GM12878 (cell line): ENCODE results near the gene DNAJC15. TPM values are rescaled to one million over a fixed set of nuclear protein-coding genes. Genes with fewer than 3 reads are reported as not detected.
A peak's percentile ranks its signal among the peaks of the same experiment; 100 is the strongest.

Experiments used
- ATAC-seq: fragments of 200-7000 bp; cut with Tn5 transposase; 3 replicates; pipeline ENCODE4 v1.9.1; 2020; ENCODE audit warnings: mild to moderate bottlenecking, moderate library complexity
- BruUV-seq: library from RNA; stranded (reverse); fragments of 400-500 nt; replicated peaks from 2 replicates; lab custom pipeline; 2021; lab: Mats Ljungman, UMichigan
- CTCF ChIA-PET: fragments of 300-600 bp; sonication (Branson Sonifier 250); formaldehyde crosslinking; extraction: SDS; loops from one replicate; lab custom pipeline; 2021; ENCODE audit warnings: inconsistent platforms; lab: Yijun Ruan, JAX
- POLR2A ChIA-PET: fragments of 350-600 bp; formaldehyde crosslinking; extraction: SDS; loops from one replicate; lab custom pipeline; 2021; ENCODE audit warnings: inconsistent platforms; lab: Charles Lee
- RAD21 ChIA-PET: fragments of 300-600 bp; sonication (Branson Sonifier 250); formaldehyde crosslinking; loops from one replicate; lab custom pipeline; 2023; ENCODE audit warnings: antibody characterized with exemption; ENCODE audit not compliant: unreplicated experiment; lab: Charles Lee
- SMC1A ChIA-PET: fragments of 300-600 bp; sonication (Branson Sonifier 250); formaldehyde crosslinking; loops from one replicate; lab custom pipeline; 2023; ENCODE audit not compliant: unreplicated experiment, uncharacterized antibody; lab: Charles Lee
- DNase-seq: peaks from one replicate; pipeline ENCODE4 v3.0.0-alpha.2; 2011; ENCODE audit warnings: low read depth, low spot score
- FAIRE-seq: peaks from 3 replicates; lab custom pipeline; 2011; peaks lifted over from hg19 to GRCh38; lab: Jason Lieb, UNC
- H2AFZ ChIP-seq: 2 replicates; pipeline ENCODE4 v1.6.0; 2011; ENCODE audit warnings: low read depth, low read length, control low read depth; ENCODE audit not compliant: control insufficient read depth
- H3K27ac ChIP-seq: 2 replicates; pipeline ENCODE4 v1.5.1; 2011; ENCODE audit warnings: control low read depth; ENCODE audit not compliant: control insufficient read depth, insufficient read depth
- H3K27me3 ChIP-seq, 2 experiments: replicated peaks in 1 of 2; 2 replicates each; pipeline versions ENCODE4 v1.6.0 to v1.6.1; 2011; ENCODE audit warnings: low read length in 1 of 2; ENCODE audit not compliant: control insufficient read depth in 2 of 2, insufficient read depth in 2 of 2
- H3K36me3 ChIP-seq, 2 experiments: 2 replicates each; pipeline ENCODE4 v1.5.1; 2011; ENCODE audit warnings: low read length in 1 of 2; ENCODE audit not compliant: control insufficient read depth in 2 of 2, insufficient read depth in 2 of 2
- H3K4me1 ChIP-seq: 2 replicates; pipeline ENCODE4 v1.6.1; 2011; ENCODE audit warnings: mild to moderate bottlenecking, low read length, moderate library complexity, mixed read lengths; ENCODE audit not compliant: control insufficient read depth, insufficient read depth
- H3K4me2 ChIP-seq: 2 replicates; pipeline ENCODE4 v1.6.0; 2011; ENCODE audit warnings: control low read depth; ENCODE audit not compliant: control insufficient read depth, insufficient read depth
- H3K4me3 ChIP-seq: fragments of 200-600 bp; sonication (generic); 2 replicates; pipeline ENCODE4 v1.5.1; 2016
- H3K79me2 ChIP-seq: 2 replicates; pipeline ENCODE4 v1.6.0; 2011; ENCODE audit warnings: low read length; ENCODE audit not compliant: control insufficient read depth, insufficient read depth
- H3K9ac ChIP-seq: 2 replicates; pipeline ENCODE4 v1.8.0; 2011; ENCODE audit warnings: low read length, control low read depth, mixed read lengths; ENCODE audit not compliant: control insufficient read depth, insufficient read depth
- H3K9me3 ChIP-seq: replicated peaks from 3 replicates; pipeline ENCODE4 v1.5.1; 2011; ENCODE audit warnings: mild to moderate bottlenecking, low read length; ENCODE audit not compliant: control insufficient read depth, insufficient read depth
- H4K20me1 ChIP-seq: 2 replicates; pipeline ENCODE4 v1.6.0; 2011; ENCODE audit not compliant: control insufficient read depth, insufficient read depth
- CEBPB ChIP-seq, 2 experiments: fragments of 150-350 bp in 1 of 2; IDR thresholded peaks; 2 replicates each; pipeline ENCODE4 v1.6.1; 2012 to 2014; ENCODE audit warnings: low read depth in 2 of 2, low read length in 2 of 2, borderline replicate concordance in 1 of 2, inconsistent platforms in 1 of 2
- MEF2B ChIP-seq: fragments of 450-650 bp; IDR thresholded peaks from 2 replicates; pipeline ENCODE4 v1.6.1; 2018; ENCODE audit warnings: mild to moderate bottlenecking, moderate library complexity; ENCODE audit not compliant: partially characterized antibody, poor library complexity, severe bottlenecking
- NFYB ChIP-seq: IDR thresholded peaks from 2 replicates; pipeline ENCODE4 v1.6.1; 2011; ENCODE audit warnings: low read depth, mild to moderate bottlenecking, low read length, improper control_type of control experiment, moderate library complexity; ENCODE audit not compliant: insufficient read depth
- PRDM15 ChIP-seq: fragments of 450-650 bp; formaldehyde crosslinking; IDR thresholded peaks from 2 replicates; pipeline ENCODE4 v1.4.0; 2020; ENCODE audit warnings: mild to moderate bottlenecking, moderate library complexity
- WGBS: methylation state at CpG from one replicate; pipeline ENCODE4 v1.1.6; 2016; ENCODE audit warnings: low lambda C conversion rate; ENCODE audit not compliant: insufficient replicate concordance, insufficient coverage; ENCODE audit errors: missing lambda C conversion rate; 5-methylcytosine and 5-hydroxymethylcytosine counted together
- in situ Hi-C: fragments of 300-500 bp; cut with MboI; formaldehyde crosslinking; loops from 9 replicates; pipeline ENCODE4 v1.14.3; 2018; ENCODE audit warnings: mixed read lengths
- intact Hi-C: fragments of 100-400 bp; cut with micrococcal nuclease; formaldehyde crosslinking; loops from one replicate; pipeline ENCODE4 v1.14.2; 2022; ENCODE audit not compliant: unreplicated experiment
- polyA plus RNA-seq, 11 experiments: library from polyadenylated mRNA; depleted of rRNA in 4 of 11; unstranded in 6 of 11; stranded (reverse) in 5 of 11; fragments of >200 nt; fragmentation: Nextera tagmentation in 4 of 11; fragmentation: Illumina TruSeq in 1 of 11; extraction: Ambion mirVana in 4 of 11; extraction: Trizol in 1 of 11; gene quantifications; 1 replicate in 1 of 11; 2 replicates in 10 of 11; pipeline versions ENCODE4 v1.2.1 to v1.2.3, GENCODE V29; 2011 to 2016; ENCODE audit warnings: inconsistent platforms in 2 of 11, missing spikeins in 2 of 11, low read depth in 1 of 11
- total RNA-seq, 4 experiments: library from RNA; depleted of rRNA in 3 of 4; stranded (reverse); fragments of >200 nt in 3 of 4; fragmentation: Illumina TruSeq in 1 of 4; extraction: Trizol in 1 of 4; gene quantifications; 2 replicates each; pipeline versions ENCODE4 v1.2.1 to v1.2.3, GENCODE V29; 2013 to 2021
- TF ChIP-seq, protein P1 (sequence below): fragments of 150-350 bp; IDR thresholded peaks from 2 replicates; pipeline ENCODE4 v1.6.1; 2014; ENCODE audit warnings: mild to moderate bottlenecking, low read depth, low read length

DNAJC15 gene
- total and polyA plus RNA-seq, 10 of the 15 experiments (the other 5 are each of a cell fraction or from before 2014, with no cell fraction given) = 13.1 to 104 (median 54.4) TPM

DNA sequence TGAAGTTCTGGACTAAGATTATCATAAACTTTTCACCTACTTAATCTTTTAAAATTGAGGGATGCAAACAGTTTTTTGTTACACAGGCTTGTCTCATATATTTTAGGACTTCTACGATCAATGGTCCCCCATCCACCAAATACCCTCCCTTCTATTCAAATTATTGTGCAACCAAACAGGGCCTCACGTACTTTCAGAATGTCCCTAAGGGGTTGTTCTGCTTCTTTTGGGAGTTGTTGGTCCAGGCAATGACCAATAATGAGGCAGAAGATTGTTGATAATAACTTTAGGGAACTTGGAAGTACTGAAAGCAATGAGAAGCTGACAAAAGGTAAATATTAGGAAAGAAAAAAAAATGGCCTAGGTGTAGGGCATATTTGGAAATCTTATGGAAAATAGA is 2.9 kb downstream of the DNAJC15 start:
- POLR2A ChIA-PET = interaction anchor here (1.9 to 2.4 kb wide), 2 partner anchors 35 to 40 kb away, joined by 5 to 8 read pairs; partner anchors contain the start of gene EPSTI1
- intact Hi-C loops = loop anchor here (5.0 kb wide), 1 partner anchor 51 kb away; no protein-coding TSS in a partner anchor
- CTCF ChIA-PET = interaction anchor here (0.8 to 2.0 kb wide), 11 partner anchors 9 to 57 kb away, joined by 3 to 6 read pairs (median 3); no protein-coding TSS in a partner anchor

More for the DNA sequence above, 2.9 kb downstream of the DNAJC15 start:
- no peaks in the 10 kb centered on the region for H3K27me3 ChIP-seq
- H3K9ac ChIP-seq = no peak overlapping the region
- ChIA-PET SMC1A (interaction anchor here (0.7 to 11.8 kb wide), 10 partner anchors 11 to 58 kb away, joined by 3 to 150 read pairs (median 4); partner anchors contain the start of gene EPSTI1), RAD21 (interaction anchor here (1.1 to 3.1 kb wide), 5 partner anchors 12 to 39 kb away, joined by 3 to 14 read pairs (median 5); partner anchors contain the start of gene EPSTI1)
- TF ChIP-seq MEF2B = peak; percentile 40
- TF ChIP-seq NFYB = 0 out of 2 replicates have a peak, but pooled peaks have one; percentile 33
- TF ChIP-seq CEBPB (IDR thresholded peaks at IDR 0.05; ENCODE audit: borderline replicate concordance in 1 of 2, low read depth in 2 of 2, low read length in 2 of 2) = 0 out of 4 replicates have a peak, but pooled peaks of 1 of the 2 experiments have one; percentile 34
- TF ChIP-seq PRDM15 (CRISPR knock-in tag) = no peak
- TF ChIP-seq, protein P1, sequence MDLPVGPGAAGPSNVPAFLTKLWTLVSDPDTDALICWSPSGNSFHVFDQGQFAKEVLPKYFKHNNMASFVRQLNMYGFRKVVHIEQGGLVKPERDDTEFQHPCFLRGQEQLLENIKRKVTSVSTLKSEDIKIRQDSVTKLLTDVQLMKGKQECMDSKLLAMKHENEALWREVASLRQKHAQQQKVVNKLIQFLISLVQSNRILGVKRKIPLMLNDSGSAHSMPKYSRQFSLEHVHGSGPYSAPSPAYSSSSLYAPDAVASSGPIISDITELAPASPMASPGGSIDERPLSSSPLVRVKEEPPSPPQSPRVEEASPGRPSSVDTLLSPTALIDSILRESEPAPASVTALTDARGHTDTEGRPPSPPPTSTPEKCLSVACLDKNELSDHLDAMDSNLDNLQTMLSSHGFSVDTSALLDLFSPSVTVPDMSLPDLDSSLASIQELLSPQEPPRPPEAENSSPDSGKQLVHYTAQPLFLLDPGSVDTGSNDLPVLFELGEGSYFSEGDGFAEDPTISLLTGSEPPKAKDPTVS = no peak
- no peak for FAIRE-seq
- in situ Hi-C loops = no loop called here
- DNase-seq = no peak
- no peak overlapping the region for H2AFZ ChIP-seq
- 3% methylated on average over 2 of the region's 2 CpGs for WGBS
- H3K36me3 ChIP-seq = no peaks in the 10 kb centered on the region
- H3K4me1 ChIP-seq = peaks cover 6% of the 10 kb centered on the region
- H3K4me2 ChIP-seq = peak overlapping the region; percentile 69
- ATAC-seq = peak; percentile 17; the same call in 2 of the 3 replicates
- no TSS peak for BruUV-seq
- 0 out of 2 replicates have a peak overlapping the region, but pooled peaks have one; percentile 24 for H3K4me3 ChIP-seq
- no peaks in the 10 kb centered on the region for H3K9me3 ChIP-seq
- H3K79me2 ChIP-seq = peaks cover 44% of the 10 kb centered on the region
- H4K20me1 ChIP-seq = no peaks in the 10 kb centered on the region; the same call in 1 of the 2 replicates
- H3K27ac ChIP-seq = no peak overlapping the region
